HCT116 (cell line): ENCODE measurements around the gene LSMEM2. TPM values are rescaled to one million over a fixed set of nuclear protein-coding genes. Genes with fewer than 3 reads are reported as not detected.

ENCODE experiments used
- ATAC-seq: fragments of 200-7000 bp; cut with Tn5 transposase; 2 replicates; pipeline ENCODE4 v1.9.1; 2020; ENCODE audit warnings: mild to moderate bottlenecking, moderate library complexity
- BruUV-seq: library from RNA; stranded (reverse); fragments of 400-500 nt; replicated peaks from 2 replicates; lab custom pipeline; 2021; lab: Mats Ljungman, UMichigan
- CTCF ChIA-PET: fragments of 300-600 bp; sonication (Branson Sonifier 250); formaldehyde crosslinking; loops from one replicate; lab custom pipeline; 2021; ENCODE audit warnings: antibody characterized with exemption; lab: Charles Lee
- POLR2A ChIA-PET: fragments of 300-600, 350-600 bp; sonication (Branson Sonifier 250); formaldehyde crosslinking; loops from one replicate; lab custom pipeline; 2021; ENCODE audit warnings: antibody characterized with exemption; lab: Charles Lee
- RAD21 ChIA-PET, 2 experiments: fragments of 300-600 bp; sonication (Branson Sonifier 250); formaldehyde crosslinking; loops; one replicate each; lab custom pipeline; 2023; ENCODE audit warnings: low total read pairs in 2 of 2; ENCODE audit not compliant: uncharacterized antibody in 2 of 2, unreplicated experiment in 2 of 2, low non-redundant PET in 1 of 2; lab: Charles Lee
- DNase-seq: peaks from one replicate; pipeline ENCODE4 v3.0.0-alpha.2; 2010; ENCODE audit warnings: low read depth, low spot score
- H2AFZ ChIP-seq: fragments of 200-600 bp; shearing (Covaris generic), sonication (generic); 2 replicates; pipeline ENCODE4 v1.6.1; 2017; ENCODE audit warnings: low read depth, mixed run types, mixed read lengths, antibody characterized with exemption, low read length; ENCODE audit not compliant: poor library complexity, severe bottlenecking
- H3K27ac ChIP-seq: 2 replicates; pipeline ENCODE4 v1.5.1; 2012; ENCODE audit warnings: low read depth, low read length
- H3K27me3 ChIP-seq: fragments of 200-600 bp; sonication (generic); 2 replicates; pipeline ENCODE4 v1.6.1; 2016; ENCODE audit warnings: mixed run types, low read length, mixed read lengths; ENCODE audit not compliant: insufficient read depth
- H3K36me3 ChIP-seq, 2 experiments: fragments of 200-500 bp in 1 of 2; fragments of 200-600 bp in 1 of 2; sonication (Bioruptor generic) in 1 of 2; sonication (generic) in 1 of 2; 2 replicates each; pipeline versions ENCODE4 v1.5.1 to v1.6.1; 2014 to 2016; ENCODE audit warnings: low read length in 2 of 2, inconsistent platforms in 1 of 2, mixed read lengths in 1 of 2, mixed run types in 1 of 2; ENCODE audit not compliant: insufficient read depth in 2 of 2, control insufficient read depth in 1 of 2
- H3K4me1 ChIP-seq, 2 experiments: fragments of 200-600 bp in 1 of 2; sonication (generic) in 1 of 2; 2 replicates each; pipeline versions ENCODE4 v1.5.1 to v1.6.1; 2012 to 2017; ENCODE audit warnings: low read length in 2 of 2, inconsistent platforms in 1 of 2, mild to moderate bottlenecking in 1 of 2, mixed read lengths in 1 of 2, mixed run types in 1 of 2, moderate library complexity in 1 of 2; ENCODE audit not compliant: insufficient read depth in 2 of 2, control insufficient read depth in 1 of 2
- H3K4me2 ChIP-seq: fragments of 200-600 bp; sonication (generic); 2 replicates; pipeline ENCODE4 v1.6.1; 2017; ENCODE audit warnings: mixed run types, low read length, mixed read lengths
- H3K4me3 ChIP-seq, 2 experiments: fragments of 200-600 bp in 1 of 2; sonication (generic) in 1 of 2; replicated peaks in 1 of 2; 2 replicates each; pipeline ENCODE4 v1.5.1; 2011 to 2016; ENCODE audit warnings: low read length in 2 of 2, control low read depth in 1 of 2, low read depth in 1 of 2, mild to moderate bottlenecking in 1 of 2, mixed read lengths in 1 of 2, mixed run types in 1 of 2
- H3K79me2 ChIP-seq: fragments of 200-600 bp; sonication (generic); 2 replicates; pipeline ENCODE4 v1.6.1; 2017; ENCODE audit warnings: mild to moderate bottlenecking, mixed run types, low read length, moderate library complexity, mixed read lengths; ENCODE audit not compliant: insufficient read depth
- H3K9ac ChIP-seq: fragments of 200-600 bp; sonication (generic); 2 replicates; pipeline ENCODE4 v1.6.1; 2016; ENCODE audit warnings: low read length, mixed read lengths
- H3K9me2 ChIP-seq: fragments of 200-600 bp; sonication (generic), shearing (Covaris generic); 2 replicates; pipeline ENCODE4 v1.6.1; 2017; ENCODE audit warnings: mixed run types, mild to moderate bottlenecking, moderate library complexity; ENCODE audit not compliant: insufficient read depth
- H3K9me3 ChIP-seq, 2 experiments: fragments of 200-500 bp in 1 of 2; fragments of 200-600 bp in 1 of 2; sonication (Bioruptor generic) in 1 of 2; sonication (generic) in 1 of 2; 2 replicates each; pipeline ENCODE4 v1.6.1; 2014 to 2017; ENCODE audit warnings: low read length in 2 of 2, mixed read lengths in 2 of 2, inconsistent platforms in 1 of 2, low read depth in 1 of 2, mild to moderate bottlenecking in 1 of 2, mixed run types in 1 of 2, moderate library complexity in 1 of 2; ENCODE audit not compliant: control insufficient read depth in 1 of 2, insufficient read depth in 1 of 2
- H4K20me1 ChIP-seq: fragments of 200-600 bp; sonication (generic), shearing (Covaris generic); 2 replicates; pipeline ENCODE4 v1.6.1; 2017; ENCODE audit warnings: mixed run types, mild to moderate bottlenecking, moderate library complexity; ENCODE audit not compliant: insufficient read depth
- CEBPB ChIP-seq: IDR thresholded peaks from 2 replicates; pipeline ENCODE4 v1.6.1; 2012; ENCODE audit warnings: low read depth
- EZH2 ChIP-seq: fragments of 200-600 bp; sonication (generic); IDR thresholded peaks from 2 replicates; pipeline ENCODE4 v1.6.1; 2017; ENCODE audit warnings: antibody characterized with exemption, mixed run types
- EZH2phosphoT487 ChIP-seq: fragments of 200-600 bp; IDR thresholded peaks from 2 replicates; pipeline ENCODE4 v1.6.1; 2018; ENCODE audit warnings: antibody characterized with exemption, borderline replicate concordance
- FOSL1 ChIP-seq: IDR thresholded peaks from 2 replicates; pipeline ENCODE4 v1.6.1; 2012; ENCODE audit warnings: low read depth
- JUND ChIP-seq: IDR thresholded peaks from 2 replicates; pipeline ENCODE4 v1.6.1; 2012
- POLR2A ChIP-seq: IDR thresholded peaks from 2 replicates; pipeline ENCODE4 v1.7.0; 2011; ENCODE audit warnings: borderline replicate concordance; ENCODE audit not compliant: insufficient read depth, insufficient read length; ENCODE audit errors: extremely low read depth
- POLR2AphosphoS5 ChIP-seq: IDR thresholded peaks from 2 replicates; pipeline ENCODE4 v1.6.1; 2011; ENCODE audit warnings: mild to moderate bottlenecking, low read depth, low read length, moderate library complexity
- RAD21 ChIP-seq: IDR thresholded peaks from 2 replicates; pipeline ENCODE4 v1.6.1; 2012; ENCODE audit warnings: low read depth, mild to moderate bottlenecking
- SIN3A ChIP-seq: IDR thresholded peaks from 2 replicates; pipeline ENCODE4 v1.6.1; 2012; ENCODE audit warnings: low read depth
- TCF7L2 ChIP-seq: IDR thresholded peaks from 2 replicates; pipeline ENCODE4 v1.7.0; 2011; ENCODE audit warnings: borderline replicate concordance, inconsistent platforms; ENCODE audit not compliant: insufficient read depth, insufficient read length; ENCODE audit errors: extremely low read depth
- YY1 ChIP-seq: IDR thresholded peaks from 2 replicates; pipeline ENCODE4 v1.6.1; 2011; ENCODE audit warnings: low read length, low read depth, moderate library complexity, mild to moderate bottlenecking; ENCODE audit not compliant: insufficient replicate concordance; ENCODE audit errors: extremely low read depth
- ZFX ChIP-seq: fragments of 450-650 bp; IDR thresholded peaks from 2 replicates; pipeline ENCODE4 v1.6.1; 2017
- intact Hi-C: fragments of 100-400 bp; cut with micrococcal nuclease; formaldehyde crosslinking; loops from 2 replicates; pipeline ENCODE4 v1.10.0; 2022
- total RNA-seq: library from RNA; stranded (reverse); gene quantifications from one replicate; pipeline ENCODE4 v1.2.1, GENCODE V29; 2021; ENCODE audit not compliant: unreplicated experiment
- TF ChIP-seq, protein P1 (sequence below): IDR thresholded peaks from 2 replicates; pipeline ENCODE4 v1.6.1; 2012; ENCODE audit warnings: low read depth
- TF ChIP-seq, protein P2 (sequence below): IDR thresholded peaks from 2 replicates; pipeline ENCODE4 v1.6.1; 2011; ENCODE audit warnings: mild to moderate bottlenecking, low read length, moderate library complexity; ENCODE audit not compliant: insufficient replicate concordance; ENCODE audit errors: extremely low read depth
- TF ChIP-seq, protein P3 (sequence below): IDR thresholded peaks from 2 replicates; pipeline ENCODE4 v1.6.1; 2012
- TF ChIP-seq, protein P4 (sequence below): IDR thresholded peaks from 2 replicates; pipeline ENCODE4 v1.6.1; 2012
- TF ChIP-seq, protein P5 (sequence below), 3 experiments: fragments of 200-600 bp in 1 of 3; sonication (generic) in 1 of 3; IDR thresholded peaks in 2 of 3; conservative IDR thresholded peaks in 1 of 3; 2 replicates each; pipeline ENCODE4 v1.5.1; 2012 to 2017; ENCODE audit warnings: low read depth in 2 of 3, low read length in 2 of 3, antibody characterized with exemption in 1 of 3, borderline replicate concordance in 1 of 3, control low read depth in 1 of 3, mild to moderate bottlenecking in 1 of 3, mixed read lengths in 1 of 3, mixed run types in 1 of 3, moderate library complexity in 1 of 3; ENCODE audit not compliant: insufficient read depth in 1 of 3

Gene LSMEM2
- total RNA-seq, 1 experiment from 2014 or later, result not detected

DNA sequence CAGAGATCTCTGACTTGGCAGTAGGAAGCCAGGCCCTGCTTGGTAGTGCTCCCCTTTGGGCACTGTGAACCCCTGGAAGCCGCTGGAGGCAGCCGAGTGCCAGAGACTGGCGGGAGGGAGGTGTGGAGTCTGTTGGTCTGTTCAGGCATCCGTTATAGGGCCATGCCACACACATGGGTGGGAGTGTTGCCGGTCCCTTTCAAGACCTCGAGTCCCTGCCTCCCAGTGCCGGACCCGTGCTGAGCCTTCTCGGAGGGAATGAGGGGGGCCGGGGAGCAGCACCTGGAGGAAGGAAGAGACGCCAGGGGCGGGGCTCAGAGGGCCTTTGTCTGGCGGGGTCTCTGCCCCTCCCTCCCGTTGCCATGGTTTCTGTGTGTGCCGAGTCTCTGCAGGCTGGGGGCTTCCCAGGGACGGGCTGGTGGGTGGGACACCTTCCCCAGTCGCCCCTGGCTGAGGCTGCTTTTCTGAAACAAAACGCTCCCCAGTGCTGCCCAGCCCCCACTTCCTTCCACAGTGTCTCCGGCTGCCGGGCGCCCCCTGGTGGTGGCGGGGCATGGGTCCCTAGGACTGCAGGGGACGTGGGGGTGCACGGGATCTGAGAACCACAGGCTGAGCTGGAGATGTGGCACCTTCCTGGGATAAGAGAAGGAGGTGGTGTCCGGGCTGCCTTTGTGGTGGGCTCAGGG is 32.9 kb upstream of the LSMEM2 start:
- ATAC-seq, result peak; percentile 87
- BruUV-seq, result no TSS peak
- ChIA-PET CTCF (interaction anchor here (0.7 to 4.7 kb wide), 23 partner anchors 8 to 1811 kb away, joined by 3 to 46 read pairs (median 5); partner anchors contain the start of genes GNAI2, GNAT1, HYAL3 and IFRD2), POLR2A (interaction anchor here (1.0 to 2.7 kb wide), 9 partner anchors 9 to 51 kb away, joined by 3 to 34 read pairs (median 5); partner anchors contain the start of gene GNAI2), RAD21 (interaction anchor here (1.0 to 1.5 kb wide), 6 partner anchors 10 to 51 kb away, joined by 3 to 11 read pairs (median 7); partner anchors contain the start of gene GNAI2 (in 1 of the 2))
- Histone ChIP-seq H3K9me3 (no peaks in the 10 kb centered on the region), H3K27ac (peak overlapping the region; percentile 86), H3K27me3 (no peaks in the 10 kb centered on the region), H3K4me1 (peaks cover 38 to 75% of the 10 kb centered on the region in 2 experiments), H3K79me2 (peaks cover 94% of the 10 kb centered on the region), H3K4me2 (peak overlapping the region; percentile 93), H4K20me1 (no peaks in the 10 kb centered on the region), H3K4me3 (peak overlapping the region; percentile 50 to 59), H2AFZ (no peak overlapping the region), H3K9ac (peak overlapping the region; percentile 77), H3K36me3 (peaks cover 0 to 3% of the 10 kb centered on the region in 2 experiments; a peak in 2 of 4 replicates), H3K9me2 (no peaks in the 10 kb centered on the region)
- TF ChIP-seq YY1, result peak; percentile 45
- no peak for TF ChIP-seq POLR2AphosphoS5
- no peak for TF ChIP-seq POLR2A
- TF ChIP-seq JUND, result no peak
- TF ChIP-seq, protein P1, sequence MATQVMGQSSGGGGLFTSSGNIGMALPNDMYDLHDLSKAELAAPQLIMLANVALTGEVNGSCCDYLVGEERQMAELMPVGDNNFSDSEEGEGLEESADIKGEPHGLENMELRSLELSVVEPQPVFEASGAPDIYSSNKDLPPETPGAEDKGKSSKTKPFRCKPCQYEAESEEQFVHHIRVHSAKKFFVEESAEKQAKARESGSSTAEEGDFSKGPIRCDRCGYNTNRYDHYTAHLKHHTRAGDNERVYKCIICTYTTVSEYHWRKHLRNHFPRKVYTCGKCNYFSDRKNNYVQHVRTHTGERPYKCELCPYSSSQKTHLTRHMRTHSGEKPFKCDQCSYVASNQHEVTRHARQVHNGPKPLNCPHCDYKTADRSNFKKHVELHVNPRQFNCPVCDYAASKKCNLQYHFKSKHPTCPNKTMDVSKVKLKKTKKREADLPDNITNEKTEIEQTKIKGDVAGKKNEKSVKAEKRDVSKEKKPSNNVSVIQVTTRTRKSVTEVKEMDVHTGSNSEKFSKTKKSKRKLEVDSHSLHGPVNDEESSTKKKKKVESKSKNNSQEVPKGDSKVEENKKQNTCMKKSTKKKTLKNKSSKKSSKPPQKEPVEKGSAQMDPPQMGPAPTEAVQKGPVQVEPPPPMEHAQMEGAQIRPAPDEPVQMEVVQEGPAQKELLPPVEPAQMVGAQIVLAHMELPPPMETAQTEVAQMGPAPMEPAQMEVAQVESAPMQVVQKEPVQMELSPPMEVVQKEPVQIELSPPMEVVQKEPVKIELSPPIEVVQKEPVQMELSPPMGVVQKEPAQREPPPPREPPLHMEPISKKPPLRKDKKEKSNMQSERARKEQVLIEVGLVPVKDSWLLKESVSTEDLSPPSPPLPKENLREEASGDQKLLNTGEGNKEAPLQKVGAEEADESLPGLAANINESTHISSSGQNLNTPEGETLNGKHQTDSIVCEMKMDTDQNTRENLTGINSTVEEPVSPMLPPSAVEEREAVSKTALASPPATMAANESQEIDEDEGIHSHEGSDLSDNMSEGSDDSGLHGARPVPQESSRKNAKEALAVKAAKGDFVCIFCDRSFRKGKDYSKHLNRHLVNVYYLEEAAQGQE, result no peak
- no peak for TF ChIP-seq RAD21
- TF ChIP-seq EZH2, result no peak
- TF ChIP-seq, protein P2, sequence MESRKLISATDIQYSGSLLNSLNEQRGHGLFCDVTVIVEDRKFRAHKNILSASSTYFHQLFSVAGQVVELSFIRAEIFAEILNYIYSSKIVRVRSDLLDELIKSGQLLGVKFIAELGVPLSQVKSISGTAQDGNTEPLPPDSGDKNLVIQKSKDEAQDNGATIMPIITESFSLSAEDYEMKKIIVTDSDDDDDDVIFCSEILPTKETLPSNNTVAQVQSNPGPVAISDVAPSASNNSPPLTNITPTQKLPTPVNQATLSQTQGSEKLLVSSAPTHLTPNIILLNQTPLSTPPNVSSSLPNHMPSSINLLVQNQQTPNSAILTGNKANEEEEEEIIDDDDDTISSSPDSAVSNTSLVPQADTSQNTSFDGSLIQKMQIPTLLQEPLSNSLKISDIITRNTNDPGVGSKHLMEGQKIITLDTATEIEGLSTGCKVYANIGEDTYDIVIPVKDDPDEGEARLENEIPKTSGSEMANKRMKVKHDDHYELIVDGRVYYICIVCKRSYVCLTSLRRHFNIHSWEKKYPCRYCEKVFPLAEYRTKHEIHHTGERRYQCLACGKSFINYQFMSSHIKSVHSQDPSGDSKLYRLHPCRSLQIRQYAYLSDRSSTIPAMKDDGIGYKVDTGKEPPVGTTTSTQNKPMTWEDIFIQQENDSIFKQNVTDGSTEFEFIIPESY, result no peak
- no peak for TF ChIP-seq TCF7L2
- TF ChIP-seq, protein P3, sequence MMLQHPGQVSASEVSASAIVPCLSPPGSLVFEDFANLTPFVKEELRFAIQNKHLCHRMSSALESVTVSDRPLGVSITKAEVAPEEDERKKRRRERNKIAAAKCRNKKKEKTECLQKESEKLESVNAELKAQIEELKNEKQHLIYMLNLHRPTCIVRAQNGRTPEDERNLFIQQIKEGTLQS, result no peak
- no peak for TF ChIP-seq ZFX
- TF ChIP-seq, protein P4, sequence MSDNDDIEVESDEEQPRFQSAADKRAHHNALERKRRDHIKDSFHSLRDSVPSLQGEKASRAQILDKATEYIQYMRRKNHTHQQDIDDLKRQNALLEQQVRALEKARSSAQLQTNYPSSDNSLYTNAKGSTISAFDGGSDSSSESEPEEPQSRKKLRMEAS, result no peak
- TF ChIP-seq CEBPB, result no peak
- TF ChIP-seq, protein P5, sequence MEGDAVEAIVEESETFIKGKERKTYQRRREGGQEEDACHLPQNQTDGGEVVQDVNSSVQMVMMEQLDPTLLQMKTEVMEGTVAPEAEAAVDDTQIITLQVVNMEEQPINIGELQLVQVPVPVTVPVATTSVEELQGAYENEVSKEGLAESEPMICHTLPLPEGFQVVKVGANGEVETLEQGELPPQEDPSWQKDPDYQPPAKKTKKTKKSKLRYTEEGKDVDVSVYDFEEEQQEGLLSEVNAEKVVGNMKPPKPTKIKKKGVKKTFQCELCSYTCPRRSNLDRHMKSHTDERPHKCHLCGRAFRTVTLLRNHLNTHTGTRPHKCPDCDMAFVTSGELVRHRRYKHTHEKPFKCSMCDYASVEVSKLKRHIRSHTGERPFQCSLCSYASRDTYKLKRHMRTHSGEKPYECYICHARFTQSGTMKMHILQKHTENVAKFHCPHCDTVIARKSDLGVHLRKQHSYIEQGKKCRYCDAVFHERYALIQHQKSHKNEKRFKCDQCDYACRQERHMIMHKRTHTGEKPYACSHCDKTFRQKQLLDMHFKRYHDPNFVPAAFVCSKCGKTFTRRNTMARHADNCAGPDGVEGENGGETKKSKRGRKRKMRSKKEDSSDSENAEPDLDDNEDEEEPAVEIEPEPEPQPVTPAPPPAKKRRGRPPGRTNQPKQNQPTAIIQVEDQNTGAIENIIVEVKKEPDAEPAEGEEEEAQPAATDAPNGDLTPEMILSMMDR (IDR thresholded peaks at IDR 0.05 in 2 of 3, conservative IDR thresholded peaks at IDR 0.05 in 1 of 3; ENCODE audit: borderline replicate concordance in 1 of 3, insufficient read depth in 1 of 3, low read depth in 2 of 3, low read length in 2 of 3), result peak in 2 of 3 experiments; percentile 99; a peak in 4 of 6 replicates
- TF ChIP-seq FOSL1, result no peak
- TF ChIP-seq EZH2phosphoT487, result no peak
- no peak for TF ChIP-seq SIN3A
- no peak for DNase-seq
- intact Hi-C loops, result loop anchor here (1.0 kb wide), 1 partner anchor 19 kb away; no protein-coding TSS in a partner anchor
